Ovary (tissue), 3 donors: ENCODE results near the gene ANKIB1.

Experiments
- EP300 ChIP-seq: sonication (generic); formaldehyde crosslinking; IDR thresholded peaks from one replicate; pipeline ENCODE4 v1.6.1; 2017; ENCODE audit warnings: antibody characterized with exemption
- POLR2A ChIP-seq: fragments of 450-650 bp; IDR thresholded peaks from one replicate; pipeline ENCODE4 v1.6.1; 2017; ENCODE audit warnings: antibody characterized with exemption, mild to moderate bottlenecking, moderate library complexity
- TF ChIP-seq, protein P1 (sequence below), 3 donors: fragments of 450-650 bp in 2 of 3; fragments of 200-600 bp in 1 of 3; IDR thresholded peaks; one replicate each; pipeline versions ENCODE4 v1.5.1 to v1.8.0; 2016 to 2022; ENCODE audit warnings: antibody characterized with exemption in 3 of 3, mild to moderate bottlenecking in 1 of 3
- donor health status: DM: no; HTN: no; CAD: no.

GRCh38 chr7:92352009-92352408, 106.2 kb downstream of the ANKIB1 start:
- TF ChIP-seq EP300 (no peak), POLR2A (no peak)
- TF ChIP-seq, protein P1, sequence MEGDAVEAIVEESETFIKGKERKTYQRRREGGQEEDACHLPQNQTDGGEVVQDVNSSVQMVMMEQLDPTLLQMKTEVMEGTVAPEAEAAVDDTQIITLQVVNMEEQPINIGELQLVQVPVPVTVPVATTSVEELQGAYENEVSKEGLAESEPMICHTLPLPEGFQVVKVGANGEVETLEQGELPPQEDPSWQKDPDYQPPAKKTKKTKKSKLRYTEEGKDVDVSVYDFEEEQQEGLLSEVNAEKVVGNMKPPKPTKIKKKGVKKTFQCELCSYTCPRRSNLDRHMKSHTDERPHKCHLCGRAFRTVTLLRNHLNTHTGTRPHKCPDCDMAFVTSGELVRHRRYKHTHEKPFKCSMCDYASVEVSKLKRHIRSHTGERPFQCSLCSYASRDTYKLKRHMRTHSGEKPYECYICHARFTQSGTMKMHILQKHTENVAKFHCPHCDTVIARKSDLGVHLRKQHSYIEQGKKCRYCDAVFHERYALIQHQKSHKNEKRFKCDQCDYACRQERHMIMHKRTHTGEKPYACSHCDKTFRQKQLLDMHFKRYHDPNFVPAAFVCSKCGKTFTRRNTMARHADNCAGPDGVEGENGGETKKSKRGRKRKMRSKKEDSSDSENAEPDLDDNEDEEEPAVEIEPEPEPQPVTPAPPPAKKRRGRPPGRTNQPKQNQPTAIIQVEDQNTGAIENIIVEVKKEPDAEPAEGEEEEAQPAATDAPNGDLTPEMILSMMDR (IDR thresholded peaks at IDR 0.05): no peak
